Measurements from ENCODE around the gene PLEKHG7. TPM values are rescaled to one million over a fixed set of nuclear protein-coding genes. Genes with fewer than 3 reads are reported as not detected.
A peak's percentile ranks its signal among the peaks of the same experiment; 100 is the strongest.

PLEKHG7 gene
- polyA plus RNA-seq, 3 donors = not detected

DNA sequence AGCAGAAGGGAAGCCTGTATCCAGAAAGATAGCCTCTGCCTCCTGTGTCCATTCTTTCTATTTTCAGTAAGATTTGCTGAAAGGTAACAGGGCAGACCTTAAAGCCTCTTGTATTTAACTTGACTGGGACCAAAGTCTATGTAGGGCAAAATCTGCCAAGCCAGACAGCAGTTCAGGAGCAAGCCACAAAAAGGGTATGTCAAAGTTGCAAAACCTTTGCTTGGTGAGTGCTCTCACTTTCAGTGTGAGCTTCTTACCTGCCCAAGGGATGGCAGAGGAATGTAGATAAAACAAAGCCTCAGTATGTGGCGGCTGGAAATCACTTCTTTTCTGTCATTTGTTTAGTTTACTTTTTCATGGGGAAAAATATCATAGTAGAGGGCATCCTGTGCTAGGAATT, 63.1 kb downstream of the PLEKHG7 start:
- Histone ChIP-seq H3K9me3 (replicated peaks in 1 of 2; ENCODE audit: control insufficient read depth in 1 of 2, insufficient read depth in 1 of 2, low read length in 2 of 2) (no peaks in the 10 kb centered on the region), H3K4me3 (replicated peaks in 1 of 3; ENCODE audit: low read depth in 2 of 3, low read length in 3 of 3) (no peak overlapping the region), H2AFZ (ENCODE audit: insufficient read depth, low read depth, low read length, poor library complexity, severe bottlenecking) (no peak overlapping the region), H3K36me3 (replicated peaks in 1 of 2; ENCODE audit: control insufficient read depth in 1 of 2, insufficient read depth in 2 of 2, low read length in 2 of 2) (no peaks in the 10 kb centered on the region), H4K20me1 (ENCODE audit: insufficient read depth, low read length) (no peaks in the 10 kb centered on the region), H3K27me3 (ENCODE audit: control insufficient read depth in 2 of 2, insufficient read depth in 2 of 2, low read length in 2 of 2) (no peaks in the 10 kb centered on the region), H3K79me2 (ENCODE audit: insufficient read depth, low read length) (no peaks in the 10 kb centered on the region), H3K27ac (ENCODE audit: low read depth in 1 of 2, low read length in 2 of 2) (no peak overlapping the region), H3K9ac (ENCODE audit: insufficient read depth, low read length, poor library complexity, severe bottlenecking) (no peak overlapping the region), H3K4me1 (ENCODE audit: control insufficient read depth in 1 of 2, insufficient read depth in 2 of 2, low read length in 2 of 2) (peaks cover 44 to 55% of the 10 kb centered on the region in 2 donors), H3K4me2 (replicated peaks; ENCODE audit: extremely low read depth, low read length, poor library complexity, severe bottlenecking) (no peak overlapping the region)
- H3K9me3 Mint-ChIP-seq = no peaks in the 10 kb centered on the region
- intact Hi-C loops (cut with micrococcal nuclease) = no loop called here
- H3K4me3 Mint-ChIP-seq = no peak overlapping the region
- DNase-seq = no peak
- H3K27me3 Mint-ChIP-seq (ENCODE audit: low read depth in 3 of 3) = peaks cover 0 to 1% (median 0%) of the 10 kb centered on the region in 3 donors
- no CpG with 5 or more reads among the region's 1 CpG for WGBS (ENCODE audit: insufficient coverage)
- H3K4me1 Mint-ChIP-seq = peaks cover 51% of the 10 kb centered on the region
- H3K27ac Mint-ChIP-seq = no peak overlapping the region
- TF ChIP-seq, protein P1, sequence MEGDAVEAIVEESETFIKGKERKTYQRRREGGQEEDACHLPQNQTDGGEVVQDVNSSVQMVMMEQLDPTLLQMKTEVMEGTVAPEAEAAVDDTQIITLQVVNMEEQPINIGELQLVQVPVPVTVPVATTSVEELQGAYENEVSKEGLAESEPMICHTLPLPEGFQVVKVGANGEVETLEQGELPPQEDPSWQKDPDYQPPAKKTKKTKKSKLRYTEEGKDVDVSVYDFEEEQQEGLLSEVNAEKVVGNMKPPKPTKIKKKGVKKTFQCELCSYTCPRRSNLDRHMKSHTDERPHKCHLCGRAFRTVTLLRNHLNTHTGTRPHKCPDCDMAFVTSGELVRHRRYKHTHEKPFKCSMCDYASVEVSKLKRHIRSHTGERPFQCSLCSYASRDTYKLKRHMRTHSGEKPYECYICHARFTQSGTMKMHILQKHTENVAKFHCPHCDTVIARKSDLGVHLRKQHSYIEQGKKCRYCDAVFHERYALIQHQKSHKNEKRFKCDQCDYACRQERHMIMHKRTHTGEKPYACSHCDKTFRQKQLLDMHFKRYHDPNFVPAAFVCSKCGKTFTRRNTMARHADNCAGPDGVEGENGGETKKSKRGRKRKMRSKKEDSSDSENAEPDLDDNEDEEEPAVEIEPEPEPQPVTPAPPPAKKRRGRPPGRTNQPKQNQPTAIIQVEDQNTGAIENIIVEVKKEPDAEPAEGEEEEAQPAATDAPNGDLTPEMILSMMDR (IDR thresholded peaks at IDR 0.05) = no peak
- no peaks in the 10 kb centered on the region for H3K36me3 Mint-ChIP-seq

- DNase-seq = peak in 2 of 3 donors; percentile 23 to 30
- intact Hi-C loops (cut with micrococcal nuclease) = no loop called here
- no peaks in the 10 kb centered on the region for H3K79me2 ChIP-seq (ENCODE audit: insufficient read depth, low read length)
- H3K36me3 ChIP-seq (replicated peaks in 1 of 2; ENCODE audit: control insufficient read depth in 1 of 2, insufficient read depth in 2 of 2, low read length in 2 of 2) = no peaks in the 10 kb centered on the region
- TF ChIP-seq, protein P1 (IDR thresholded peaks at IDR 0.05) = no peak
- H3K4me1 Mint-ChIP-seq = peaks cover 47% of the 10 kb centered on the region
- peak overlapping the region; percentile 73 for H3K4me2 ChIP-seq (replicated peaks; ENCODE audit: extremely low read depth, low read length, poor library complexity, severe bottlenecking)
- no peaks in the 10 kb centered on the region for H3K9me3 ChIP-seq (replicated peaks in 1 of 2; ENCODE audit: control insufficient read depth in 1 of 2, insufficient read depth in 1 of 2, low read length in 2 of 2)
- H3K27me3 Mint-ChIP-seq (ENCODE audit: low read depth in 3 of 3) = no peaks in the 10 kb centered on the region
- H3K36me3 Mint-ChIP-seq = peaks cover 3 to 5% of the 10 kb centered on the region in 2 donors
- peak overlapping the region in 1 of 2 donors; percentile 70 for H3K27ac ChIP-seq (ENCODE audit: low read depth in 1 of 2, low read length in 2 of 2)
- H3K9me3 Mint-ChIP-seq = no peaks in the 10 kb centered on the region
- H3K4me1 ChIP-seq (ENCODE audit: control insufficient read depth in 1 of 2, insufficient read depth in 2 of 2, low read length in 2 of 2) = peaks cover 39 to 42% of the 10 kb centered on the region in 2 donors
- H3K4me3 Mint-ChIP-seq = peak overlapping the region; percentile 13 to 73
- peak overlapping the region; percentile 35 to 71 (median 68) for H3K27ac Mint-ChIP-seq
- 7% methylated on average over 3 of the region's 4 CpGs for WGBS (ENCODE audit: insufficient coverage)
- no peaks in the 10 kb centered on the region for H3K27me3 ChIP-seq (ENCODE audit: control insufficient read depth in 2 of 2, insufficient read depth in 2 of 2, low read length in 2 of 2)
- peak overlapping the region in 1 of 3 experiments; percentile 56 for H3K4me3 ChIP-seq (replicated peaks in 1 of 3; ENCODE audit: low read depth in 2 of 3, low read length in 3 of 3)
- H2AFZ ChIP-seq (ENCODE audit: insufficient read depth, low read depth, low read length, poor library complexity, severe bottlenecking) = no peak overlapping the region
- no peaks in the 10 kb centered on the region for H4K20me1 ChIP-seq (ENCODE audit: insufficient read depth, low read length)
- no peak overlapping the region for H3K9ac ChIP-seq (ENCODE audit: insufficient read depth, low read length, poor library complexity, severe bottlenecking)
Observed at GRCh38 chr12:92769124-92769901, 66.5 kb downstream of the PLEKHG7 start.
